Left cardiac atrium (tissue), 4 donors: Measurements from ENCODE around the gene EEPD1. TPM values are rescaled to one million over a fixed set of nuclear protein-coding genes. Genes with fewer than 3 reads are reported as not detected.

ENCODE experiments used
- ATAC-seq, 2 donors: fragments of 200-7000 bp; cut with Tn5 transposase; one replicate each; pipeline ENCODE4 v1.9.1; 2020; ENCODE audit warnings: mild to moderate bottlenecking in 2 of 2, moderate library complexity in 2 of 2
- DNase-seq: peaks from one replicate; pipeline ENCODE4 v3.0.0-alpha.2; 2020
- intact Hi-C, 2 donors: fragments of 100-400 bp; cut with DNase I; formaldehyde crosslinking; loops; one replicate each; pipeline versions ENCODE4 v1.14.1 to v1.15.1; 2022 to 2023
- total RNA-seq, 2 donors: library from RNA; stranded (reverse); fragmentation: NEBNext Ultra II Directional; extraction: Animal tissue kit (Norgen Biotek cat#: 25700); gene quantifications; one replicate each; pipeline ENCODE4 v1.2.1, GENCODE V29; 2021
- donor health status: DM: no; HTN: yes; CAD: no.
- donor health status: DM: no; HTN: yes; CAD: no; lungs with severe emphysema.
- donor health status: DM: yes; HTN: yes; CAD: no.
- donor health status: Dilated cardiomyopathy.

The EEPD1 gene
- total RNA-seq, 2 donors from 2014 or later = 5.2 to 10.8 TPM

GRCh38 chr7:36283711-36284130, 130.7 kb downstream of the EEPD1 start:
- ATAC-seq = peak; percentile 29 to 60
- intact Hi-C loops = loop anchor here in 1 of 2 donors (10.0 kb wide), 1 partner anchor 129 kb away; the partner anchor contains the start of gene EEPD1
- DNase-seq = peak; percentile 65

GRCh38 chr7:36284456-36285090, 131.5 kb downstream of the EEPD1 start:
- ATAC-seq (no peak), DNase-seq (no peak)
- intact Hi-C loops = loop anchor here in 1 of 2 donors (10.0 kb wide), 1 partner anchor 130 kb away; the partner anchor contains the start of gene EEPD1

GRCh38 chr7:36285276-36285675, 132.2 kb downstream of the EEPD1 start:
- no peak for ATAC-seq
- intact Hi-C loops = loop anchor here in 1 of 2 donors (10.0 kb wide), 1 partner anchor 130 kb away; the partner anchor contains the start of gene EEPD1
- no peak for DNase-seq

GRCh38 chr7:36286226-36286625, 133.2 kb downstream of the EEPD1 start:
- intact Hi-C loops = loop anchor here in 1 of 2 donors (10.0 kb wide), 1 partner anchor 131 kb away; the partner anchor contains the start of gene EEPD1
- no peak for ATAC-seq
- DNase-seq = no peak

GRCh38 chr7:36286688-36287087, 133.6 kb downstream of the EEPD1 start:
- intact Hi-C loops = loop anchor here in 1 of 2 donors (10.0 kb wide), 1 partner anchor 132 kb away; the partner anchor contains the start of gene EEPD1
- DNase-seq (no peak), ATAC-seq (no peak)

- intact Hi-C loops = loop anchor here in 1 of 2 donors (10.0 kb wide), 1 partner anchor 133 kb away; the partner anchor contains the start of gene EEPD1
- DNase-seq = no peak
- no peak for ATAC-seq
These were observed 134.6 kb downstream of the EEPD1 start for GRCh38 chr7:36287371-36288241.

GRCh38 chr7:36288501-36288900, 135.4 kb downstream of the EEPD1 start:
- ATAC-seq = no peak
- intact Hi-C loops = loop anchor here in 1 of 2 donors (10.0 kb wide), 1 partner anchor 134 kb away; the partner anchor contains the start of gene EEPD1
- DNase-seq = no peak

- intact Hi-C loops = loop anchor here in 1 of 2 donors (10.0 kb wide), 1 partner anchor 135 kb away; the partner anchor contains the start of gene EEPD1
- ATAC-seq (no peak), DNase-seq (no peak)
These were observed 137.0 kb downstream of the EEPD1 start for GRCh38 chr7:36289833-36290661.

- peak; percentile 89 for DNase-seq
- intact Hi-C loops = loop anchor here (1.0 kb wide), 2 partner anchors 305 to 306 kb away; no protein-coding TSS in a partner anchor
- peak; percentile 95 to 96 for ATAC-seq
These were observed 138.6 kb downstream of the EEPD1 start for GRCh38 chr7:36291387-36292316.

GRCh38 chr7:36295090-36295489, 142.0 kb downstream of the EEPD1 start:
- DNase-seq (no peak), ATAC-seq (no peak)
- intact Hi-C loops = no loop called here

GRCh38 chr7:36296284-36296683, 143.2 kb downstream of the EEPD1 start:
- intact Hi-C loops = no loop called here
- no peak for ATAC-seq
- DNase-seq = no peak

- ATAC-seq (no peak), DNase-seq (no peak)
- intact Hi-C loops = no loop called here
These were observed 144.4 kb downstream of the EEPD1 start for GRCh38 chr7:36297364-36298009.

GRCh38 chr7:36298106-36298505, 145.1 kb downstream of the EEPD1 start:
- ATAC-seq (peak in 1 of 2 donors; percentile 26), DNase-seq (peak; percentile 40)
- intact Hi-C loops = no loop called here

GRCh38 chr7:36299223-36299774, 146.2 kb downstream of the EEPD1 start:
- ATAC-seq (no peak), DNase-seq (no peak)
- intact Hi-C loops = no loop called here

- no peak for DNase-seq
- ATAC-seq = no peak
- intact Hi-C loops = no loop called here
These were observed 146.8 kb downstream of the EEPD1 start for GRCh38 chr7:36299823-36300341.

- intact Hi-C loops = no loop called here
- ATAC-seq (peak in 1 of 2 donors; percentile 18), DNase-seq (peak; percentile 40)
These were observed 147.8 kb downstream of the EEPD1 start for GRCh38 chr7:36300696-36301350.
